DND-41 (cell line): Measurements from ENCODE around the gene ADGRA3.

Source experiments
- ATAC-seq: fragments of 200-7000 bp; cut with Tn5 transposase; 3 replicates; pipeline ENCODE4 v1.9.1; 2021; ENCODE audit warnings: low read depth; ENCODE audit not compliant: insufficient read depth
- DNase-seq: peaks from one replicate; pipeline ENCODE4 v3.0.0-alpha.2; 2020
- H2AFZ ChIP-seq: 2 replicates; pipeline ENCODE4 v1.6.0; 2012; ENCODE audit warnings: low read depth, low read length
- H3K27ac ChIP-seq: 2 replicates; pipeline ENCODE4 v1.5.1; 2012; ENCODE audit warnings: low read length, inconsistent platforms
- H3K27me3 ChIP-seq: fragments of 200-600 bp; sonication (generic); 2 replicates; pipeline ENCODE4 v1.6.0; 2012; ENCODE audit warnings: low read length, mild to moderate bottlenecking, inconsistent platforms; ENCODE audit not compliant: insufficient read depth, poor library complexity
- H3K36me3 ChIP-seq: 2 replicates; pipeline ENCODE4 v1.5.1; 2012; ENCODE audit warnings: low read length, inconsistent platforms; ENCODE audit not compliant: insufficient read depth
- H3K4me1 ChIP-seq: 2 replicates; pipeline ENCODE4 v1.5.1; 2012; ENCODE audit warnings: mild to moderate bottlenecking, low read length; ENCODE audit not compliant: insufficient read depth
- H3K4me2 ChIP-seq: 2 replicates; pipeline ENCODE4 v1.6.0; 2012; ENCODE audit warnings: mild to moderate bottlenecking, moderate library complexity, low read length, inconsistent platforms; ENCODE audit not compliant: insufficient read depth
- H3K4me3 ChIP-seq, 2 experiments: fragments of 200-600 bp in 1 of 2; shearing (Covaris generic) in 1 of 2; 2 replicates each; pipeline ENCODE4 v1.5.1; 2012 to 2016; ENCODE audit warnings: inconsistent platforms in 2 of 2, low read length in 2 of 2, mild to moderate bottlenecking in 2 of 2, low read depth in 1 of 2, moderate library complexity in 1 of 2
- H3K79me2 ChIP-seq: 2 replicates; pipeline ENCODE4 v1.6.0; 2012; ENCODE audit warnings: low read length, inconsistent platforms; ENCODE audit not compliant: insufficient read depth
- H3K9ac ChIP-seq: 2 replicates; pipeline ENCODE4 v1.6.0; 2012; ENCODE audit warnings: low read depth, mild to moderate bottlenecking, inconsistent platforms, low read length, moderate library complexity
- H3K9me3 ChIP-seq: 2 replicates; pipeline ENCODE4 v1.5.1; 2012; ENCODE audit warnings: low read length, moderate library complexity, mild to moderate bottlenecking, inconsistent platforms; ENCODE audit not compliant: insufficient read depth, severe bottlenecking
- H4K20me1 ChIP-seq: 2 replicates; pipeline ENCODE4 v1.6.0; 2012; ENCODE audit warnings: low read length; ENCODE audit not compliant: insufficient read depth
- CTCF ChIP-seq: IDR thresholded peaks from 2 replicates; pipeline ENCODE4 v1.5.1; 2012; ENCODE audit warnings: borderline replicate concordance, low read length, moderate library complexity, mild to moderate bottlenecking; ENCODE audit not compliant: poor library complexity, severe bottlenecking; ENCODE audit errors: extremely low read depth
- EZH2 ChIP-seq: IDR thresholded peaks from 3 replicates; pipeline ENCODE4 v1.6.1; 2012; ENCODE audit warnings: borderline replicate concordance, low read depth, mild to moderate bottlenecking, moderate library complexity, low read length, inconsistent platforms; ENCODE audit not compliant: severe bottlenecking

ADGRA3 gene

GRCh38 chr4:22427675-22428074 is 88.2 kb downstream of the ADGRA3 start:
- Histone ChIP-seq H3K27me3 (no peaks in the 10 kb centered on the region), H3K79me2 (no peaks in the 10 kb centered on the region), H3K4me3 (no peak overlapping the region), H3K27ac (no peak overlapping the region), H2AFZ (no peak overlapping the region), H3K36me3 (no peaks in the 10 kb centered on the region; the same call in 1 of the 2 replicates), H4K20me1 (no peaks in the 10 kb centered on the region), H3K9me3 (no peaks in the 10 kb centered on the region), H3K4me1 (no peaks in the 10 kb centered on the region), H3K4me2 (no peak overlapping the region), H3K9ac (no peak overlapping the region)
- no peak for ATAC-seq
- no peak for DNase-seq
- TF ChIP-seq EZH2, result no peak
- TF ChIP-seq CTCF, result no peak

- Histone ChIP-seq H3K4me2 (no peak overlapping the region), H3K27ac (no peak overlapping the region), H3K9me3 (no peaks in the 10 kb centered on the region), H3K36me3 (no peaks in the 10 kb centered on the region; the same call in 1 of the 2 replicates), H3K9ac (no peak overlapping the region), H3K27me3 (no peaks in the 10 kb centered on the region), H3K79me2 (no peaks in the 10 kb centered on the region), H2AFZ (no peak overlapping the region), H3K4me3 (no peak overlapping the region), H4K20me1 (no peaks in the 10 kb centered on the region), H3K4me1 (no peaks in the 10 kb centered on the region)
- no peak for TF ChIP-seq EZH2
- TF ChIP-seq CTCF, result no peak
- ATAC-seq, result no peak
- DNase-seq, result no peak
Observed at GRCh38 chr4:22420291-22420690, 95.6 kb downstream of the ADGRA3 start.

GRCh38 chr4:22417408-22417807 is 98.5 kb downstream of the ADGRA3 start:
- TF ChIP-seq EZH2, result no peak
- TF ChIP-seq CTCF, result no peak
- Histone ChIP-seq H3K27me3 (no peaks in the 10 kb centered on the region), H3K36me3 (no peaks in the 10 kb centered on the region; the same call in 1 of the 2 replicates), H3K4me3 (no peak overlapping the region), H4K20me1 (no peaks in the 10 kb centered on the region), H3K27ac (no peak overlapping the region), H3K4me2 (no peak overlapping the region), H3K9me3 (no peaks in the 10 kb centered on the region), H2AFZ (no peak overlapping the region), H3K79me2 (no peaks in the 10 kb centered on the region), H3K4me1 (no peaks in the 10 kb centered on the region), H3K9ac (no peak overlapping the region)
- DNase-seq (no peak), ATAC-seq (no peak)

GRCh38 chr4:22416403-22416802 is 99.5 kb downstream of the ADGRA3 start:
- H2AFZ ChIP-seq, result no peak overlapping the region
- no peak overlapping the region for H3K4me2 ChIP-seq
- no peaks in the 10 kb centered on the region for H3K27me3 ChIP-seq
- H3K36me3 ChIP-seq, result no peaks in the 10 kb centered on the region; the same call in 1 of the 2 replicates
- no peak for TF ChIP-seq EZH2
- no peak for TF ChIP-seq CTCF
- H3K79me2 ChIP-seq, result no peaks in the 10 kb centered on the region
- no peak overlapping the region for H3K9ac ChIP-seq
- no peaks in the 10 kb centered on the region for H3K4me1 ChIP-seq
- H3K27ac ChIP-seq, result no peak overlapping the region
- ATAC-seq (no peak), DNase-seq (no peak)
- H4K20me1 ChIP-seq, result no peaks in the 10 kb centered on the region
- H3K9me3 ChIP-seq, result no peaks in the 10 kb centered on the region
- H3K4me3 ChIP-seq, result no peak overlapping the region
